RWPE1 (cell line): ENCODE measurements around the gene COA4.

Experiments used
- CTCF ChIA-PET: fragments of 350-600 bp; sonication (Branson Sonifier 250); formaldehyde crosslinking; extraction: SDS; loops from one replicate; lab custom pipeline; 2021; lab: Yijun Ruan, JAX
- POLR2A ChIA-PET: fragments of 400-600 bp; formaldehyde crosslinking; extraction: SDS; loops from one replicate; lab custom pipeline; 2020; ENCODE audit warnings: antibody characterized with exemption; ENCODE audit not compliant: low non-redundant PET; lab: Yijun Ruan, JAX
- DNase-seq: peaks from one replicate; pipeline ENCODE4 v3.0.0; 2012; ENCODE audit warnings: low spot score
- H3K27ac ChIP-seq: fragments of 450-650 bp; 2 replicates; pipeline ENCODE4 v1.5.1; 2017
- TF ChIP-seq, protein P1 (sequence below): fragments of 450-650 bp; conservative IDR thresholded peaks from 2 replicates; pipeline ENCODE4 v1.5.1; 2017; ENCODE audit warnings: low read depth, mild to moderate bottlenecking

The COA4 gene

DNA sequence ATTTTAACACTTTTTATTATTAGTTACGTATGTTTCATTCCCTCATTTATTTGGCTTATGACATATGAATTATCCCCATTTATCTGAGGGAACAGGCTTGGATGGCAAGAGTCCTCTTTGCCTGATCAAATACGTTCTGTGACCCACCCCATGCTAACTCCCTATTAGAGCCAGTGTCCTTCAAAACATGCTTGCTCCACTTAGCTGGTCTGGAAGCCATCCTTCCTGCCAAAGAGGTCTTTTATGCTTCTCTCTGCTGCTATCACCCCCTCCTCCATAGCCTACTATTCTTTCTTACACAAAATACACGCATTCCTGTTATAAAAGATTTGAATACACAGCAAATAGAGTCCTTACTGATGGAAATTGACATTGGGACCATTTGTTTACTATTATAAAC is 6.4 kb downstream of the COA4 start:
- CTCF ChIA-PET: no interaction called here

GRCh38 chr11:73869332-73869949 is 7.2 kb downstream of the COA4 start:
- TF ChIP-seq, protein P1, sequence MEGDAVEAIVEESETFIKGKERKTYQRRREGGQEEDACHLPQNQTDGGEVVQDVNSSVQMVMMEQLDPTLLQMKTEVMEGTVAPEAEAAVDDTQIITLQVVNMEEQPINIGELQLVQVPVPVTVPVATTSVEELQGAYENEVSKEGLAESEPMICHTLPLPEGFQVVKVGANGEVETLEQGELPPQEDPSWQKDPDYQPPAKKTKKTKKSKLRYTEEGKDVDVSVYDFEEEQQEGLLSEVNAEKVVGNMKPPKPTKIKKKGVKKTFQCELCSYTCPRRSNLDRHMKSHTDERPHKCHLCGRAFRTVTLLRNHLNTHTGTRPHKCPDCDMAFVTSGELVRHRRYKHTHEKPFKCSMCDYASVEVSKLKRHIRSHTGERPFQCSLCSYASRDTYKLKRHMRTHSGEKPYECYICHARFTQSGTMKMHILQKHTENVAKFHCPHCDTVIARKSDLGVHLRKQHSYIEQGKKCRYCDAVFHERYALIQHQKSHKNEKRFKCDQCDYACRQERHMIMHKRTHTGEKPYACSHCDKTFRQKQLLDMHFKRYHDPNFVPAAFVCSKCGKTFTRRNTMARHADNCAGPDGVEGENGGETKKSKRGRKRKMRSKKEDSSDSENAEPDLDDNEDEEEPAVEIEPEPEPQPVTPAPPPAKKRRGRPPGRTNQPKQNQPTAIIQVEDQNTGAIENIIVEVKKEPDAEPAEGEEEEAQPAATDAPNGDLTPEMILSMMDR: no peak
- no peak for DNase-seq
- no peak overlapping the region for H3K27ac ChIP-seq
- ChIA-PET CTCF (no interaction called here), POLR2A (no interaction called here)

More for the DNA sequence above, 6.4 kb downstream of the COA4 start:
- POLR2A ChIA-PET: no interaction called here
- DNase-seq: no peak
- TF ChIP-seq, protein P1: no peak
- no peak overlapping the region for H3K27ac ChIP-seq

GRCh38 chr11:73866586-73866996 is 10.1 kb downstream of the COA4 start:
- peak; percentile 63 for DNase-seq
- no peak overlapping the region for H3K27ac ChIP-seq
- TF ChIP-seq, protein P1: no peak
- POLR2A ChIA-PET: no interaction called here
- CTCF ChIA-PET: interaction anchor here (0.7 kb wide), 1 partner anchor 13 kb away, joined by 4 read pairs; no protein-coding TSS in a partner anchor

DNA sequence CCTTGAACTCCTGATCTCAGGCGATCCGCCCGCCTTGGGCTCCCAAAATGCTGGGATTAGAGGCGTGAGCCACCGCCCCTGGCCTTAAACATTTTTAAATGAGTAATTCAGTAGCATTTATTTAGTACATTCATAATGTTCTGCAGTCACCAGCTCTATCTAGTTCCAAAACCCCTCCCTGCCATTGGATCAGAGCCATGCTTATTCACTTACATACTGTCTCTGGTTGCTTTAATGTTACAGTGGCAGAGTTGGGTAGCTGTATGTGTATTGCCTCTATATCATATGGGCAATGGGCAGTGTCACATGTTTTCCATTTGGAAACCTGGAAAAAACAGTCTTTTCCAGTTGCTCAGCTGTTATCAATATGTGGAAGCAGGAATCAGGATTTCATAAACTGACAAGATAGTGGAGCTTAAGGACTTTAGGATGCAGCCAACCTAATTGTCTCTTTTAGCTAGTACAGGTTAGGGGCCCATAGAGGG is 10.5 kb downstream of the COA4 start:
- TF ChIP-seq, protein P1: no peak
- ChIA-PET CTCF (interaction anchor here (0.6 to 0.7 kb wide), 2 partner anchors 14 to 16 kb away, joined by 4 to 7 read pairs; no protein-coding TSS in a partner anchor), POLR2A (no interaction called here)
- no peak for DNase-seq
- peak overlapping the region; percentile 70 for H3K27ac ChIP-seq

DNA sequence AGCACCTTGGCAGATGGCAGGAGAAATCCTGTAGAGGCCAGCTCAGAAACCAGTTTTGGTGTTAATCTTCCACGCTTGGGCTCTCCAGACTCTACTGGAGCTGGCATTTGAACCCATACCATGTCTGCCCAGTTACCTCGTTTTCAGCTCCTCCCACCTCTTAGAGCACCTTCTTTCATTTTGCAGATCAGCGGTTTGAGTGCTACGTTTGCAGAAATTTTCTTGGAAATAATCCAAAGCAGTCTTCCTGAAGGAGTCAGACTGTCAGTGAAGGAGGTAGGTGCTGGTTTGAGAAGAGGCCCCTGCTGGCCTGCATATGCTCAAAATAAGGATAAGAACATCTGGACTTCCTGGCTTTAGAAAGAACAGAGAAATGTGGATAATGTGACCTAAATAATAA is 13.7 kb downstream of the COA4 start:
- ChIA-PET CTCF (no interaction called here), POLR2A (no interaction called here)
- no peak for DNase-seq
- TF ChIP-seq, protein P1: no peak
- no peak overlapping the region for H3K27ac ChIP-seq

DNA sequence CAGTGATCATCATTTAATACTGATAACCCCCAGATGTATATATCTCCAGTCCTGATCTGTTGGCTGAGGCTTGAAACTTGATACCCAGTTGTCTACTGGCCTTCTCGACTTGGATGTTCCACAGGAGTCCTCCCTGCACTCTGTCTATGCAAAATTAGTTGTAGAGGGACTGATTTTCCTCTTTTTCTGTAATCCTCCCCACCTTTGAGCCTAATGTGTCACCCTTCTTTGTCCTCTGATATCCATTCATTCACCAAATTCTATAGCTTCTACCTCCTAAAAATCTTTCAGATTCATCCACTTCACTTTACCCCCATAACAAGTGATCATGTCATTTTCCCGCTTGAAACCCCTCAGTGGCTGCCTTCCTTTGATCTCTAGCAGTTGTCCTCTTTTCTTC is 16.4 kb downstream of the COA4 start:
- ChIA-PET CTCF (no interaction called here), POLR2A (no interaction called here)
- no peak for DNase-seq
- TF ChIP-seq, protein P1: no peak
- H3K27ac ChIP-seq: no peak overlapping the region
